NB4 (cell line): ENCODE data around the gene IGSF9B.

Source experiments
- TF ChIP-seq, protein P1 (sequence below): IDR thresholded peaks from 2 replicates; pipeline ENCODE4 v1.6.1; 2011; ENCODE audit warnings: low read depth, low read length
- TF ChIP-seq, protein P2 (sequence below): IDR thresholded peaks from one replicate; pipeline ENCODE4 v1.5.1; 2012; ENCODE audit warnings: low read depth, low read length

DNA sequence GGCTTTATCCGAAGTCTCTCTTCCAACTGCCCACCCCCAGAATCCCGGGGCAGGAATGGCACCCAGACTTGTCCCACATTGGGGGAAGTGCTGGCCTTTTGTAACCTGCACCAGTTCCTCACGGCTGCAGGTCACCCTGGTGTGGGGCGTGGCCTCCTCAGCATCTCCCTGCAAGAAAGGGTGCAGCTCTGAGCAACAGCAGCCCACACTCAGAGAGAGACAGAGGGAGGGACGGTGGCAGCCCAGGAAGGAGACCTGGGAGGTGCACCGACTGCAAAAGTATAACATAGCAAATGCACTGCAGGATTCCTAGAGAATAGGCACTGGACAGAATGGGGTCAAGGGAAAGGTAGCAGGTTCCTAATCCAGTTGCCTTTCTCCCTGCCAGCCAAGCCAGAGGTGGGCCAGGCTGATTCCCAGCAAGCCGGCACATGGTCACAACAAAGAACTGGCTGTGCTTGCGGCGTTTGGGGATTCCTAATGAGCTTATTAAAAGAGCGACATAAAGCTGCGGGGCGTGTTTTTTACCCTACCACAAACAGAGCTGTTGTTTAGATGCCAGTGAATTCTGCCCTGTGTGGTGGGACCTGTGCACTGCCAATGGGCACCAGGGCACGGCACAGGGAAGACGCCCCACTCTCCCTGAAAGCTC is 18.2 kb upstream of the IGSF9B start:
- TF ChIP-seq, protein P1, sequence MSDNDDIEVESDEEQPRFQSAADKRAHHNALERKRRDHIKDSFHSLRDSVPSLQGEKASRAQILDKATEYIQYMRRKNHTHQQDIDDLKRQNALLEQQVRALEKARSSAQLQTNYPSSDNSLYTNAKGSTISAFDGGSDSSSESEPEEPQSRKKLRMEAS, result no peak
- TF ChIP-seq, protein P2, sequence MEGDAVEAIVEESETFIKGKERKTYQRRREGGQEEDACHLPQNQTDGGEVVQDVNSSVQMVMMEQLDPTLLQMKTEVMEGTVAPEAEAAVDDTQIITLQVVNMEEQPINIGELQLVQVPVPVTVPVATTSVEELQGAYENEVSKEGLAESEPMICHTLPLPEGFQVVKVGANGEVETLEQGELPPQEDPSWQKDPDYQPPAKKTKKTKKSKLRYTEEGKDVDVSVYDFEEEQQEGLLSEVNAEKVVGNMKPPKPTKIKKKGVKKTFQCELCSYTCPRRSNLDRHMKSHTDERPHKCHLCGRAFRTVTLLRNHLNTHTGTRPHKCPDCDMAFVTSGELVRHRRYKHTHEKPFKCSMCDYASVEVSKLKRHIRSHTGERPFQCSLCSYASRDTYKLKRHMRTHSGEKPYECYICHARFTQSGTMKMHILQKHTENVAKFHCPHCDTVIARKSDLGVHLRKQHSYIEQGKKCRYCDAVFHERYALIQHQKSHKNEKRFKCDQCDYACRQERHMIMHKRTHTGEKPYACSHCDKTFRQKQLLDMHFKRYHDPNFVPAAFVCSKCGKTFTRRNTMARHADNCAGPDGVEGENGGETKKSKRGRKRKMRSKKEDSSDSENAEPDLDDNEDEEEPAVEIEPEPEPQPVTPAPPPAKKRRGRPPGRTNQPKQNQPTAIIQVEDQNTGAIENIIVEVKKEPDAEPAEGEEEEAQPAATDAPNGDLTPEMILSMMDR, result no peak
